Activated CD8-positive, alpha-beta T cell treated with anti-CD3 and anti-CD28 coated beads for 36 hours (primary cell): ENCODE measurements around the gene AP5Z1. TPM values are rescaled to one million over a fixed set of nuclear protein-coding genes. Genes with fewer than 3 reads are reported as not detected.

Source experiments
- ATAC-seq: fragments of 200-7000 bp; cut with Tn5 transposase; one replicate; pipeline ENCODE4 v1.10.0; 2021; ENCODE audit warnings: mild to moderate bottlenecking, moderate library complexity
- CTCF ChIA-PET: fragments of 350-600 bp; sonication (Branson Sonifier 250); formaldehyde crosslinking; loops from one replicate; lab custom pipeline; 2021; ENCODE audit warnings: antibody characterized with exemption; lab: Charles Lee
- POLR2A ChIA-PET: fragments of 350-600 bp; sonication (Branson Sonifier 250); formaldehyde crosslinking; loops from one replicate; lab custom pipeline; 2021; ENCODE audit warnings: antibody characterized with exemption; lab: Charles Lee
- DNase-seq: peaks from one replicate; pipeline ENCODE4 v3.0.0-alpha.2; 2020
- H3K27ac Mint-ChIP-seq: one replicate; pipeline ENCODE4 v1.8.0; 2021; ENCODE audit warnings: mild to moderate bottlenecking, mixed read lengths
- H3K27me3 Mint-ChIP-seq: one replicate; pipeline ENCODE4 v1.8.0; 2021; ENCODE audit warnings: mixed read lengths
- H3K36me3 Mint-ChIP-seq: one replicate; pipeline ENCODE4 v1.8.0; 2021; ENCODE audit warnings: low read depth, mixed read lengths
- H3K4me1 Mint-ChIP-seq: one replicate; pipeline ENCODE4 v1.8.0; 2021; ENCODE audit warnings: low read depth, mixed read lengths
- H3K4me3 Mint-ChIP-seq: one replicate; pipeline ENCODE4 v1.8.0; 2021; ENCODE audit warnings: mild to moderate bottlenecking, moderate library complexity, mixed read lengths
- H3K9me3 Mint-ChIP-seq: one replicate; pipeline ENCODE4 v1.8.0; 2021; ENCODE audit warnings: mixed read lengths
- intact Hi-C: fragments of 100-400 bp; cut with micrococcal nuclease; formaldehyde crosslinking; loops from one replicate; pipeline ENCODE4 v1.10.0; 2022
- total RNA-seq, 2 experiments: library from RNA; stranded (reverse); gene quantifications; one replicate each; pipeline ENCODE4 v1.2.3, GENCODE V29; 2021
- TF ChIP-seq, protein P1 (sequence below): fragments of 200-600 bp; IDR thresholded peaks from one replicate; pipeline ENCODE4 v1.8.0; 2022; ENCODE audit warnings: antibody characterized with exemption, mild to moderate bottlenecking

Gene AP5Z1
- total RNA-seq, 2 experiments from 2014 or later, result 21.2 to 21.3 TPM

DNA sequence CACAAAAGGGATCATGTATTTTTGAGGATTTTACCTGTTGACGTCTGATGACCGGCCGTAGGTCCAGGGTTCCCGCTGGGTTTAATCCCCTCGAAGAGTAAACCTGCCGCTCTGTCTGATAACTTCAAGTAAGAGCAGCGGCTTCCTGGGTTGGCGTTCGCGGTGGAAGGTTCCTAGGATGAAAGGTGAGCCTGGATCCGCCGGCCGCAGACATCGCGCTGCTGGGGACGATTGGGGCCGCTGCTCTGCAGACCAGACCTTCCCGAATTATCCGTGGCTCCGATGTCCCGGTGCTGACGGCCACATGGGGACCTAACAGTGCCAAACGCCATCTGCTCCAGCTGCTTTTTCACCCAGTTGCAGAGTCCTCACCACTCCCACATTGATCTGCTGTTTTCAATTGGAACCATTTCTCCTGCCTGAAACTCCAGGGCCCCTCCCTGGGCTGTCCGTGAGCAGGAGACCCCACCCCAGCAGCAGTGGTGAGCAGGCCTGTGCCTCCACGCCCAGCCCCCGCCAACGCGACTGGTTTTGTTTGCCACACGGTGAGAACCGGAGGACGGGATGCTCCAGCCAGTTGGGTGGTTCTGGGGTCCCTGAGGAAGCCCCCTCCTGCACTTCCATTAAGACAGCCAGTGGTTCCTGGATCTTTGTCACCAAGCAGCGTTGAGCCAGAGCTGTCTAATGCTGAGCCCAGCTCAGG, 12.2 kb upstream of the AP5Z1 start:
- H3K27ac Mint-ChIP-seq, result no peak overlapping the region
- ChIA-PET CTCF (interaction anchor here (1.4 kb wide), 1 partner anchor 8 kb away, joined by 3 read pairs; no protein-coding TSS in a partner anchor), POLR2A (interaction anchor here (1.5 kb wide), 1 partner anchor 121 kb away, joined by 3 read pairs; no protein-coding TSS in a partner anchor)

DNA sequence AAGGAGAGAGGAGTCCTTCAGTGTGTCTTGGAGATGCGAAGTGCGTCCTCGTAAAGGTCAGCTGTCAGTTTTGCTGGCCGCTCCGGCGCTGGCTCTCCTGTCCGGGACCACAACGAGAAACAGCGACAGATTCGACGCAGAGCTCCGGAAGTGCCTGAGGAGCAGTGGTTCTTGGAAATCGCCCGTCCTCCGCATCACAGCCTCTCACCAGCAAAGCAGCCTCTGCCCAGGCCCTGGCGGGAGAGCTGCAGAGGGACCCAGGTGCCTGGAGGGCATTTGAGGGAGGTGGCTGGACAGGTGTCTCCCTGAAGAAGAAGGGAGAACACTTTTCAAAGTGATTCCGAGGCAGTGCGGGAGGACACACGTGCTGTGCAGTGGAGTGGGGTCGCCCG, 11.6 kb upstream of the AP5Z1 start:
- Mint-ChIP-seq H3K27me3 (no peaks in the 10 kb centered on the region), H3K9me3 (no peaks in the 10 kb centered on the region), H3K27ac (no peak overlapping the region), H3K4me3 (no peak overlapping the region), H3K36me3 (peaks cover 23% of the 10 kb centered on the region), H3K4me1 (no peaks in the 10 kb centered on the region)
- POLR2A ChIA-PET, result interaction anchor here (1.5 kb wide), 1 partner anchor 122 kb away, joined by 3 read pairs; no protein-coding TSS in a partner anchor
- ATAC-seq (no peak), DNase-seq (no peak)
- TF ChIP-seq, protein P1, sequence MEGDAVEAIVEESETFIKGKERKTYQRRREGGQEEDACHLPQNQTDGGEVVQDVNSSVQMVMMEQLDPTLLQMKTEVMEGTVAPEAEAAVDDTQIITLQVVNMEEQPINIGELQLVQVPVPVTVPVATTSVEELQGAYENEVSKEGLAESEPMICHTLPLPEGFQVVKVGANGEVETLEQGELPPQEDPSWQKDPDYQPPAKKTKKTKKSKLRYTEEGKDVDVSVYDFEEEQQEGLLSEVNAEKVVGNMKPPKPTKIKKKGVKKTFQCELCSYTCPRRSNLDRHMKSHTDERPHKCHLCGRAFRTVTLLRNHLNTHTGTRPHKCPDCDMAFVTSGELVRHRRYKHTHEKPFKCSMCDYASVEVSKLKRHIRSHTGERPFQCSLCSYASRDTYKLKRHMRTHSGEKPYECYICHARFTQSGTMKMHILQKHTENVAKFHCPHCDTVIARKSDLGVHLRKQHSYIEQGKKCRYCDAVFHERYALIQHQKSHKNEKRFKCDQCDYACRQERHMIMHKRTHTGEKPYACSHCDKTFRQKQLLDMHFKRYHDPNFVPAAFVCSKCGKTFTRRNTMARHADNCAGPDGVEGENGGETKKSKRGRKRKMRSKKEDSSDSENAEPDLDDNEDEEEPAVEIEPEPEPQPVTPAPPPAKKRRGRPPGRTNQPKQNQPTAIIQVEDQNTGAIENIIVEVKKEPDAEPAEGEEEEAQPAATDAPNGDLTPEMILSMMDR, result no peak
- CTCF ChIA-PET, result interaction anchor here (1.4 kb wide), 1 partner anchor 9 kb away, joined by 3 read pairs; no protein-coding TSS in a partner anchor
- intact Hi-C loops, result no loop called here

More for the DNA sequence above, 12.2 kb upstream of the AP5Z1 start:
- Mint-ChIP-seq H3K4me1 (no peaks in the 10 kb centered on the region), H3K9me3 (no peaks in the 10 kb centered on the region), H3K4me3 (no peak overlapping the region), H3K27me3 (no peaks in the 10 kb centered on the region), H3K36me3 (peaks cover 23% of the 10 kb centered on the region)
- DNase-seq (no peak), ATAC-seq (no peak)
- intact Hi-C loops, result no loop called here
- TF ChIP-seq, protein P1, result no peak

DNA sequence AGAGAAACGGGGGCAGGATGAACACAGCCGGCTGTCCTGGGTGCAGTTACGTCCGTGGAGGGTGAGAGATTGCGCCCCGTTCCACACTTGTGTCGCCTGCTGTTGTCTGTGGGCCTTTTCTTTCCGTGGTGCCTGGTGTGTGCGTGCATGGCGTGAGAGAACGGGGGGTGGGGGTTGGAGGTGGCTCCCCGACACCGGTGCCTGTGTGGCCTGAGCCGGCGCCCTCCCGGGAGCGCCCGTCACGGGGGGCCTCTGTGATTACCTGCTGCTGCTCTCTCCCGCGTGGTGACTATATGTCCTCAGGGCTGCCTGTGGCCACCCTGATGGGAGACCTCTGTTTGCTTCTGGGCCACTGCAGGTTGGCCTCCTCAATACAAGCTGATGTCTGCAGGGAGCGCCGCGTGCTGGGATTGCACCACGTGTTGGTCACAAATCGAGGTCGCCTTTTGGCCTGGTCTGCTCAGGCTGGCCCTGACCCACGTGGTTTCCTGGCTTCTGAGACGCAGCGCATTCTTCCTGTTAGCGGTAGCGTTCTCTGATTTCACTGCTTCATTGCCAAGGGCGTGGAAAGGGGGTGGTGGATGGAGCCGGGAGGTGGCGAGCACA, 10.9 kb upstream of the AP5Z1 start:
- H3K4me1 Mint-ChIP-seq, result no peaks in the 10 kb centered on the region

DNA sequence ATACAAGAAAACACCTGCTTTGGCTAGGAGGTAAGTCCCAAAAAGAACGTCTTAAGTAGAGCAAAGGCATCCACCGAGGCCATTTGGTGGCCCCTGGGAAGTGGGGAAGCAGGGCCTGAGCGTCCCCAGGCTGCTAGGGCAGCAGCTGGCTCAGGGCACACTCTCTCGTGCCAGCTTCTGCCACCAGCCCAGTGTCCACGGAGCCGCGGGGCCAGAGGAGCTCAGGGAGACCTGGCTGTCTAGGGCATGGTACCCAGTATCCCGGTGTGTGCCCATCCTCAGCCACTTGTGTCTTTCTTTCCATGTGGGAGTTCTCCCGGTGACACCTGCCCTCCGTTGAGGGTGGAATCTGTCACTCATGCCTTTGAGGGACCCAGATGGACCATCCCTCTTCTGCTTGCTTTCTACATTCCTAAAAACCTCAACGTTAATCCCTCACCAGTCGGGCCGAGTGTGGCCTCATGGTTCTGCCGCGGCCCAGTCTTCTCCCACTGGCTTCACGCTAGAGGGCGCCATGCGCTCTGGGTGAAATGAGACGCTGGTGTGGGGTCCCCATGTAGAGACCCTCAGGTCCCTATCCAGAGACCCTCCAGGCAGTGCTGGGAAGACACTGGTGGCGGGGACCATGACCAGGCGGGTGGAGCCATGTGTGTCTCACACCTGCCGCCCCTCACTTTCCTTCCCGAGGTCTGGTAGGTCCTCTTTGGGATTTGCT, 9.5 kb upstream of the AP5Z1 start:
- no peak overlapping the region for H3K27ac Mint-ChIP-seq
- no peaks in the 10 kb centered on the region for H3K9me3 Mint-ChIP-seq
- intact Hi-C loops, result no loop called here
- TF ChIP-seq, protein P1, result no peak
- no peaks in the 10 kb centered on the region for H3K27me3 Mint-ChIP-seq
- DNase-seq (no peak), ATAC-seq (no peak)
- H3K4me3 Mint-ChIP-seq, result no peak overlapping the region
- H3K4me1 Mint-ChIP-seq, result peaks cover 5% of the 10 kb centered on the region
- ChIA-PET POLR2A (interaction anchor here (0.8 kb wide), 2 partner anchors 9 to 124 kb away, joined by 3 to 5 read pairs; partner anchors contain the start of gene AP5Z1), CTCF (no interaction called here)
- H3K36me3 Mint-ChIP-seq, result peaks cover 14% of the 10 kb centered on the region

More for the DNA sequence above, 10.9 kb upstream of the AP5Z1 start:
- TF ChIP-seq, protein P1, result no peak
- peaks cover 22% of the 10 kb centered on the region for H3K36me3 Mint-ChIP-seq
- CTCF ChIA-PET, result interaction anchor here (1.4 kb wide), 1 partner anchor 10 kb away, joined by 3 read pairs; no protein-coding TSS in a partner anchor
- POLR2A ChIA-PET, result no interaction called here
- no peaks in the 10 kb centered on the region for H3K27me3 Mint-ChIP-seq
- no peak overlapping the region for H3K4me3 Mint-ChIP-seq
- ATAC-seq, result no peak
- intact Hi-C loops, result no loop called here
- peak overlapping the region; percentile 18 for H3K27ac Mint-ChIP-seq
- H3K9me3 Mint-ChIP-seq, result no peaks in the 10 kb centered on the region
- no peak for DNase-seq
